DOHH2 (cell line): Measurements from ENCODE around the gene SLC1A2.

Experiments
- H3F3A ChIP-seq: fragments of 200-600 bp; sonication (generic), shearing (Covaris generic); 2 replicates; pipeline ENCODE4 v1.6.0; 2016; ENCODE audit warnings: antibody characterized with exemption, mild to moderate bottlenecking; ENCODE audit not compliant: control insufficient read depth, insufficient read depth
- H3K27ac ChIP-seq: fragments of 200-600 bp; sonication (generic); 2 replicates; pipeline ENCODE4 v1.5.1; 2014; ENCODE audit warnings: low read depth, mild to moderate bottlenecking, low read length, moderate library complexity
- H3K27me3 ChIP-seq: fragments of 200-600 bp; sonication (generic); 2 replicates; pipeline ENCODE4 v1.6.1; 2014; ENCODE audit warnings: mild to moderate bottlenecking, low read length, mixed read lengths; ENCODE audit not compliant: control insufficient read depth
- H3K36me3 ChIP-seq: fragments of 200-600 bp; sonication (generic); 2 replicates; pipeline ENCODE4 v1.6.1; 2014; ENCODE audit warnings: mild to moderate bottlenecking, low read length, moderate library complexity, mixed read lengths; ENCODE audit not compliant: control insufficient read depth
- H3K4me1 ChIP-seq: fragments of 200-600 bp; sonication (generic); 2 replicates; pipeline ENCODE4 v1.6.1; 2014; ENCODE audit warnings: mild to moderate bottlenecking, low read length, mixed read lengths; ENCODE audit not compliant: control insufficient read depth
- H3K4me2 ChIP-seq: fragments of 200-600 bp; sonication (generic); 2 replicates; pipeline ENCODE4 v1.6.0; 2014; ENCODE audit warnings: mild to moderate bottlenecking, low read length, moderate library complexity
- H3K4me3 ChIP-seq: fragments of 200-600 bp; sonication (generic); 2 replicates; pipeline ENCODE4 v1.5.1; 2014; ENCODE audit warnings: mild to moderate bottlenecking, low read length, mixed read lengths
- H3K79me2 ChIP-seq: fragments of 200-600 bp; sonication (generic); 2 replicates; pipeline ENCODE4 v1.6.1; 2014; ENCODE audit warnings: mild to moderate bottlenecking, low read length, mixed read lengths; ENCODE audit not compliant: control insufficient read depth
- H3K9me2 ChIP-seq: fragments of 200-600 bp; sonication (generic); replicated peaks from 2 replicates; pipeline ENCODE4 v1.6.1; 2014; ENCODE audit warnings: mild to moderate bottlenecking, low read length, mixed read lengths; ENCODE audit not compliant: control insufficient read depth
- H3K9me3 ChIP-seq: fragments of 200-600 bp; sonication (generic); 2 replicates; pipeline ENCODE4 v1.6.1; 2014; ENCODE audit warnings: antibody characterized with exemption, low read length, mixed read lengths; ENCODE audit not compliant: control insufficient read depth, insufficient read depth
- H4K20me1 ChIP-seq: fragments of 200-600 bp; sonication (generic); 2 replicates; pipeline ENCODE4 v1.6.0; 2014; ENCODE audit warnings: low read depth, mild to moderate bottlenecking, antibody characterized with exemption, low read length, moderate library complexity; ENCODE audit not compliant: control insufficient read depth, insufficient read depth
- EZH2phosphoT487 ChIP-seq: fragments of 200-600 bp; sonication (generic); IDR thresholded peaks from 2 replicates; pipeline ENCODE4 v1.6.1; 2017; ENCODE audit warnings: borderline replicate concordance, mild to moderate bottlenecking, antibody characterized with exemption, low read length, moderate library complexity, mixed read lengths
- TF ChIP-seq, protein P1 (sequence below): fragments of 200-600 bp; sonication (generic); IDR thresholded peaks from one replicate; pipeline ENCODE4 v1.5.1; 2014; ENCODE audit warnings: antibody characterized with exemption, mild to moderate bottlenecking, low read depth, low read length; ENCODE audit not compliant: poor library complexity, severe bottlenecking

Gene SLC1A2

GRCh38 chr11:35255514-35255913 is 163.8 kb downstream of the SLC1A2 start:
- Histone ChIP-seq H4K20me1 (no peaks in the 10 kb centered on the region), H3K9me3 (no peaks in the 10 kb centered on the region), H3K79me2 (no peaks in the 10 kb centered on the region), H3K4me2 (no peak overlapping the region), H3K4me1 (no peaks in the 10 kb centered on the region), H3K4me3 (no peak overlapping the region), H3F3A (no peaks in the 10 kb centered on the region), H3K9me2 (no peaks in the 10 kb centered on the region; the same call in 1 of the 2 replicates), H3K27ac (no peak overlapping the region), H3K27me3 (no peaks in the 10 kb centered on the region), H3K36me3 (no peaks in the 10 kb centered on the region)
- TF ChIP-seq, protein P1, sequence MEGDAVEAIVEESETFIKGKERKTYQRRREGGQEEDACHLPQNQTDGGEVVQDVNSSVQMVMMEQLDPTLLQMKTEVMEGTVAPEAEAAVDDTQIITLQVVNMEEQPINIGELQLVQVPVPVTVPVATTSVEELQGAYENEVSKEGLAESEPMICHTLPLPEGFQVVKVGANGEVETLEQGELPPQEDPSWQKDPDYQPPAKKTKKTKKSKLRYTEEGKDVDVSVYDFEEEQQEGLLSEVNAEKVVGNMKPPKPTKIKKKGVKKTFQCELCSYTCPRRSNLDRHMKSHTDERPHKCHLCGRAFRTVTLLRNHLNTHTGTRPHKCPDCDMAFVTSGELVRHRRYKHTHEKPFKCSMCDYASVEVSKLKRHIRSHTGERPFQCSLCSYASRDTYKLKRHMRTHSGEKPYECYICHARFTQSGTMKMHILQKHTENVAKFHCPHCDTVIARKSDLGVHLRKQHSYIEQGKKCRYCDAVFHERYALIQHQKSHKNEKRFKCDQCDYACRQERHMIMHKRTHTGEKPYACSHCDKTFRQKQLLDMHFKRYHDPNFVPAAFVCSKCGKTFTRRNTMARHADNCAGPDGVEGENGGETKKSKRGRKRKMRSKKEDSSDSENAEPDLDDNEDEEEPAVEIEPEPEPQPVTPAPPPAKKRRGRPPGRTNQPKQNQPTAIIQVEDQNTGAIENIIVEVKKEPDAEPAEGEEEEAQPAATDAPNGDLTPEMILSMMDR, result no peak
- no peak for TF ChIP-seq EZH2phosphoT487

DNA sequence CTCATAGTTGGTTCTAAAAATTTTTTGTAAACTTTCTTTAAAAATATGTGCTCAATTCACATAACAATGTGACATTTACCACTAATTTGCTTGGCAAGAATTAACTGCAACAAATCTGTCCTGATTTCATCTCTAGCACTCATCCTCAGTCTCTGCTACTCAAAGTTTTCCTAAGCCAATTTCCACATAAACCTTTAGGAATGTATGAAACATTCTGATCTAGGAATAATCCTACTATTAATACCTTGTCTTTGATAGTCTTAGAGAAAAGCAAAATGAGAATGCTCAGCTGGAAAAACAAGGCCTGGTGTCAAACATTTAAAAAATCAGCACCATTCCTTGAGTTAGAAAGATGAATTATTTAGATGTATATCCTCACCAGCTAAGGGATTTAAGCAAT is 166.1 kb downstream of the SLC1A2 start:
- no peak overlapping the region for H3K27ac ChIP-seq

DNA sequence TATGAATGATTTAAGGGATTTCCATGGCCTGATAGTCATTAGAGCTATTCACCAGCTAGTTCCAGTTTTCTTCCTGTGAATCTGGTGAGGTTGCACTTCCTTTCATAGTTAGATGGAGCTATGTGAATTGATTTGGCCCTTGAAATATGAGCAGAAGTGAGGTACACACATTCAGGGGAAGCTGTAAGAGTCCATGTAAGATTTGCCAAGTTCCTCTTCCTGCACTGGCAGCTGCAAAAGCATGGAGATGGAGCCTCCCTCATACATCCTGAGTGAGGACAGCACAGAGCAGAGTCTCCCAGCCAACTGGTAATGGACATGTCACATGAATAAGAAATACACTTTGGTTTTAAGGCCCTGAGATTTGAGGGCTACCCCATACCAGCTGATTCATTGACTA is 168.7 kb downstream of the SLC1A2 start:
- H3K27ac ChIP-seq, result no peak overlapping the region
- H3K27me3 ChIP-seq, result no peaks in the 10 kb centered on the region
- no peaks in the 10 kb centered on the region for H3K4me1 ChIP-seq
- no peaks in the 10 kb centered on the region for H3K9me2 ChIP-seq
- TF ChIP-seq, protein P1, result no peak
- no peak for TF ChIP-seq EZH2phosphoT487
- H3K9me3 ChIP-seq, result peaks cover 3% of the 10 kb centered on the region; the same call in 1 of the 2 replicates
- H3K36me3 ChIP-seq, result no peaks in the 10 kb centered on the region
- no peaks in the 10 kb centered on the region for H3K79me2 ChIP-seq
- no peak overlapping the region for H3K4me3 ChIP-seq
- no peak overlapping the region for H3K4me2 ChIP-seq
- no peaks in the 10 kb centered on the region for H4K20me1 ChIP-seq
- no peaks in the 10 kb centered on the region for H3F3A ChIP-seq

More for the DNA sequence above, 166.1 kb downstream of the SLC1A2 start:
- H3F3A ChIP-seq, result no peaks in the 10 kb centered on the region
- H3K4me3 ChIP-seq, result no peak overlapping the region
- no peaks in the 10 kb centered on the region; the same call in 1 of the 2 replicates for H3K9me2 ChIP-seq
- no peak overlapping the region for H3K4me2 ChIP-seq
- no peaks in the 10 kb centered on the region for H4K20me1 ChIP-seq
- TF ChIP-seq, protein P1, result no peak
- no peak for TF ChIP-seq EZH2phosphoT487
- no peaks in the 10 kb centered on the region for H3K79me2 ChIP-seq
- H3K9me3 ChIP-seq, result peaks cover 3% of the 10 kb centered on the region; the same call in 1 of the 2 replicates
- H3K4me1 ChIP-seq, result no peaks in the 10 kb centered on the region
- no peaks in the 10 kb centered on the region for H3K36me3 ChIP-seq
- no peaks in the 10 kb centered on the region for H3K27me3 ChIP-seq

GRCh38 chr11:35250192-35250591 is 169.2 kb downstream of the SLC1A2 start:
- Histone ChIP-seq H3K4me2 (no peak overlapping the region), H3F3A (no peaks in the 10 kb centered on the region), H4K20me1 (no peaks in the 10 kb centered on the region), H3K4me3 (no peak overlapping the region), H3K4me1 (no peaks in the 10 kb centered on the region), H3K9me2 (no peaks in the 10 kb centered on the region), H3K9me3 (peaks cover 3% of the 10 kb centered on the region; the same call in 1 of the 2 replicates), H3K27ac (no peak overlapping the region), H3K79me2 (no peaks in the 10 kb centered on the region), H3K36me3 (no peaks in the 10 kb centered on the region), H3K27me3 (no peaks in the 10 kb centered on the region)
- TF ChIP-seq, protein P1, result no peak
- no peak for TF ChIP-seq EZH2phosphoT487
